ENCODE measurements around the gene CAMK2A.

CAMK2A gene

DNA sequence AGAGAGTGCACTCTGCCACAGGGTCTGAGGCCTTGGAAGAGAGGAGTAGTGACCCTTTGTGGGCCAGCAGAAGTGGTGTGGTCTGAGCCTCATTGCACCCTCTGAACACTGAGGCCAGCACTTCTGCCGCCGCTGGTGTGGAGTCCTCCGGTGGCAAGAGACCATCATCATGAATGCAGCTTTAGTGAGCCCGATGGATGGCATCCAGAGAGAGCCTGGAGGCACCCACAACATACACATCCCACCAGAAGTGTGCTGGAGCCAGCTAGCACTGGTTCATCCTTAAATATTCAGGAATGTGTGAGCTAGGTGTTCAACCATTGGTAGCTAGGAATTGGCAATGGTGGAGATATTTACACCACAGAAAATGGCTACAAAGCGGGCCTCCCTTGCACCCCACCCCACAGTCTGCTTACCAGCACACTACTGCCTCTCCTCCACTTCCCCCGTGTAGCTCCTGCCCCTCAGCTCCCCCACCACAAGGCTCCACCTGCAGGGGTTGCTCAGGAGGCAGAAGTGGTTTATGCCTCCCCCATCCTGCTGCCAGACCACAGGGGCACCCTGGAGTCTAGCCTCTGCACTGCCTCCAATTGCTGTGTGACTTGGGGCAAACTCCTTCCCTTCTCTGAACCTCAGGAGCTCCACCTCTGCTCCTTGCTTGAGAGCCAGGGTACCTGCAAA is 83.3 kb downstream of the CAMK2A start:
- no peak for DNase-seq

DNA sequence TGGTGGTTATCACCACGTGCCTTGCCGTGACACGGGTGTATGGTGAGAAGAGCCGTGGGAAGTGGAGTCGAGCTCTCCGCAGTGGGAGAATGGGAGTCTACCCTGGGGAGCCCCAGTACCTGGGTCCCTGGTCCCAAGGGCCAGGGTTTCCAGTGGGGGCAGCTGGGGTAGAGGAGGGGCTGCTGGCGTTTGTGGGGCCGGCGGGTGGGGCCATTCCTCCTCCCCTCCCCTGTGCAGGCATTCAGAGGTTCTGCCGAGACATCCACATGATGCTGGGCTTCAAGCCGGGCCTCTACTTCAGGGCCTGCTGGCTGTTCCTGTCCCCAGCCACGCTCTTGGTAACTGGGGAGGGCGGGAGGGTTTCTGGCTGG is 85.0 kb downstream of the CAMK2A start:
- DNase-seq, result no peak

DNA sequence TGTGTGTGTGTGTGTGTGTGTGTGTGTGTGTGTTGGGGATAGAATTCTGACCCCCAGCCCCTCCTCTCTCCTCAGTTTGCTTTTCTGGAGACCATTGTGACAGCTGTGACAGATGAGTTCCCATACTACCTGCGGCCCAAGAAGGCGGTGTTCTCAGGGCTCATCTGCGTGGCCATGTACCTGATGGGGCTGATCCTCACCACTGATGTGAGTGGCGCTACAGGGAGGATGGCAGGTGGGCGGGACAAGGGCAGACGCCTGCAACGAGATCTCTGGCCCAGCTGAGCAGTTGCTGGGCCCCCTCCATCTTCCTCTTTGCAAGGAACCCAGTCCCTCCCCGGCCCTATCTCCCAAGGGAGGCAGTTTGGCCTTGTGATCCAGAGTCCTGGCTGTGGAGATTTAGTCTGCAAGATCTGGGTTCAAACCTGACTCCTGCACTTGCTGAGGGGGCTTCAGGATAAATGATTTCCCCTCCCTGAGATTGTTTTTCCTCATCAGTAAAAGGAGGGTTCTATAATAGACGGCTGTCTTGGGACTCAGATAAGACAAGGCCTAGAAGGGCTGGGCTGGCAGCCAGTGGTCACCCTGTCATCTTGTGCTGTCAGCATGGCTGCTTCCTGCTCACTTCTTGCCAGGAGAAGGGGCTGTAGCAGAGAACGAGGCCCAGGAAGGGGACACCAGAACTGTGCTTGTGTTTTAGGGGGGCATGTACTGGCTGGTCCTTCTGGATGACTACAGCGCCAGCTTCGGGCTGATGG is 85.6 kb downstream of the CAMK2A start:
- no peak for DNase-seq

DNA sequence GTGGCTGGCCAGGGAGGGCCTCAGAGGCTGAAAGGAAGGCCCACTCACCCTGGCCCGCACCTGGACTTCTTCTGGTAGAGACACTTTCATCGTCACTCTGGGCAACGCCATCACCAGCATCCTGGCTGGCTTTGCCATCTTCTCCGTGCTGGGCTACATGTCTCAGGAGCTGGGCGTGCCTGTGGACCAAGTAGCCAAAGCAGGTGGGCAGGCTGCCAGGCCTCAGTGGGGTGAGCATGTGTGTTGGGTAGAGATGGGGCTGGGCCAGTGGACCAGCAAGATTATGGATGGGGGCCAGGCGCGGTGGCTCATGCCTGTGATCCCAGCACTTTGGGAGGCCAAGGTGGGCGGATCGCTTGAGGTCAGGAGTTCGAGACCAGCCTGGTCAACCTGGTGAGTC is 87.1 kb downstream of the CAMK2A start:
- no peak for DNase-seq

DNA sequence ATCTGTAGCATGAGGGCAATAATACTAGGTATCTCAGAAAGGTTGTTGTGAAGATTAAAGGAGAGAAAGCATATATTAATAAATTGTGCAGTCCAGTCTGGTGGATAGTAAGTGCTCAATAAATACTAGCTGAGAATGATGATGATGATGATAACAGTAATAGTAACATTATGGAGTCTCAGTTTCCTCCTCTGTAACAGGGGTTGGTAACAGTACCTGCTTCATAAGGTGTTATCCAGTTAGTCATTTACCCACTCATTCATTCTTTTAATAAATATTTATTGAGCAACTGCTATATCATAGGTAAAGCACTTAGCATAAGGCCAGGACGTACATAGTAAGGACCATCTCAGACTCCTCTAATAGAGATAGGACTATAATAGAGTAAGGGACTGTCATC is 92.1 kb downstream of the CAMK2A start:
- DNase-seq, result no peak

DNA sequence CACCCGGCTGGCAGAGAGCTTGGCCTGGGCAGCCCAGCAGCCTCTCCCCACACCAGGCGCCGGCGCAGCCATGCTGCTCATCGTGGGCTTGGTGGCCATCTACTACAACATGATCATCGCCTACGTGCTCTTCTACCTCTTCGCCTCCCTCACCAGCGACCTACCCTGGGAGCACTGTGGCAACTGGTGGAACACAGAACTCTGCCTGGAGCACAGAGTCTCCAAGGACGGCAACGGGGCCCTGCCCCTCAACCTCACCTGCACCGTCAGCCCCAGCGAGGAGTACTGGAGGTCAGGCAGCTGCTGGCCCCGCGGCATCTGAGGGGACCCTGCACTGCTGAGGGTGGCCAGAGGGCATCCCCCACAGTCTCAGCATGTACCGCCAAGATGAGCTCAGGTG is 92.6 kb downstream of the CAMK2A start:
- DNase-seq, result no peak

DNA sequence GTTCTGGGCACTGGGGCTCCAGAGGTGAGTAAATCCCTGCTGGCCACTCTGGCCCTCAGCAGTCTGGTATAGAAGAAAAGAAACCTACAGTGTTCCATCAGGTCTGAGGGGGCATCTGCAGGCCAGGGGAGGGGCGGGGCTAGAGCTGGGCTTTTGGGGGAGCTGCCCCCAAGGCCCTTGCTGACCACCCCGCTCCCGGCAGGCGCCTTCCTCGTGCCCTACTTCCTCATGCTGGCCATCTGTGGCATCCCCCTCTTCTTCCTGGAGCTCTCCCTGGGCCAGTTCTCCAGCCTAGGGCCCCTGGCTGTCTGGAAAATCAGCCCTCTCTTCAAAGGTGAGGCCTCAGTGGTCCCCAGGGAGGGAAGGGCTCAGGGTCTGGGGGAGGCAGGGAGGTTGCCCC is 93.1 kb downstream of the CAMK2A start:
- no peak for DNase-seq

DNA sequence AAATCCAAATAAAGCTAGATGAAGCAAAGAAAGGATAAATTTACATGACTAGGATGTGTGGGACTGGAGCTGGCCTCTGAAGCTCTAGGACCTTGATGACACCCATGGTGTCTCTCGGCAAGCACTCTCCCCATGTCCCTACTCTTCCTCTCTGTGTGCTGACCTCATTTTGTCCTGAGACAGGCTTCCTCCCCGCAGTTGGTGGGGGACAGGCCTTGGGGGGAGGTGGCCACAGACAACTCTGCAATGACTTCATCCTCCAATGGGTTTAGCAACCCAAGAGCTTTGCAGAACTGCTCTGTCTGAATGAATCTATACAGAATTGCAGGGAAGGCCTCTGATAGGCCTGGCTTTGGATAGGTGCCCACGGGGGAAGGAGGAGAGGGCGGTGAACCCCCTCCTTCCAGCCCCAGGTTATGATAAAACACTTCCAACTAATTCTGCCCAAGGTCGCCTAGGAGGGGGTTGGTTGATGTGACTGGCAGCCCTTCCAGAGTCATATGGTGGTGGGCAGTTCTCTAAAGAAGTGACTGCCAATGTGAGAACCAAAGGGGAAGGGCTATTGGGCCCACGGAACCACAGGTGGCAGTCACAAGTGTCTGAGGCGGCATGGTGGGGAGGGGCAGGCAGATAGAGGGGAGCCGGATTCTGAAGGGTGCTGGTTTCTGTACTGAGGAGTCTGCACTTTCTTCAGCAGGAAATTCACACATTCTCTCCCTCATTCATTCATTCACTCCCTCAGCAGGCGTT is 93.7 kb downstream of the CAMK2A start:
- no peak for DNase-seq

DNA sequence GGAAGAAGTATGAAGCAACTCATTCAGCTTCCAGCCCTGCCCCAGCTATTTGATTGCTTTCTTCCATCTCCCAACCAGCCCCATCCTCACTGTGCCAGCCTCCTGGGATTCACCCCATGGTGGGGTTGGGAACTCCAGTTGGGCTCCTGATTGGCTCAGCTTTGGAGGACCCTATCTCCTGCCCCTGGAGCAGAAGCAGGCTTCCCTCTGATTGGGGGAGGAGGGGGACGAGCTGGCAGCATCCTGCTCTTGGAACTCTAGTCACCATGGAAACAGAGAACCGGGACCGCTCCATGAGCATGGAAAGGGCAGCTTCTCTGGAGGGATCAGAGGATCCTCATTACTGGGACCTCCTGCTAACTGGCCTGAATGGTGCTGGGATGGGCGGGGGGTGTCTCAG is 97.1 kb downstream of the CAMK2A start:
- no peak for DNase-seq

DNA sequence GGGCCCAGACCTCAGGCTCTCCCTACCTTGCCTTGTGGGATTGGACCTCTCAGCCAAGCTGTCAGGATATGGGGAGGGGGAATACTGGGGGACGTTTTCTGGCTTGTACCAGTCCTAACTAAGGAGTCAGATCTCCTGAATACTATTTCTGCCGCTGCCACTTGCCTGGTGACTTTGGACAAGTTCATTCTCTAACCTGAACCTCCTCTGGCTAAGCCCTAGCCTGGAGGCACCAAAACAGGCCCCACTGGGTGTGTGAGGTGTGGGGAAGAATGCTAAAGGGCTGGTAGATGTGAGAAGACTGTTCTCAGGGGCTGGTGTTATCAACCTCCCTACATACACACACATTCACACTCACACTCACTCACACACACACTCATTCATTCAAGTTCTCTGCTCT is 98.6 kb downstream of the CAMK2A start:
- DNase-seq, result no peak

DNA sequence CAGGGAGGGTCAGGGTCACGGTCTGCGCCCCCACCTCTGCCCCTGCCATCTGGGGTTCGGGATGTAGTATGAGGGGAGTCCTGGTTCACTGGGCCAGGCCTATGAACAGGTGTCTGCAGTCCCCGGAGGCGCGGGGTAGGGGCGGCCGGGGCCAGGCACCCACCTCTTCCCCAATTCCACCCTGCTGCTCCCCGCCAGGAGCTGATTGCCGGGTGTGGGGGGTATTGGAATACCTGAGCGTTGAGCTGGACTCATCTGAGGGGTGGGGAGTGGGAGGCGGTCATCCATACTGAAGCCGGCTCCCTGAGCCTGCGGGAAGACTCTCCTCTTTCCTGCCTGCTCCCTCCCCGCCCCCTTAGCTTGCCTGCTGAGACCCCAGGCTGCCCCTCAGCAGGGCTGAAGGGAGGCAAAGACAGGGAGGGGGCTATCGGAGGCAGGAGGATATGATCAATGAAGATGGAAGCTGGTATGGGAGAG is 99.0 kb downstream of the CAMK2A start:
- no peak for DNase-seq

DNA sequence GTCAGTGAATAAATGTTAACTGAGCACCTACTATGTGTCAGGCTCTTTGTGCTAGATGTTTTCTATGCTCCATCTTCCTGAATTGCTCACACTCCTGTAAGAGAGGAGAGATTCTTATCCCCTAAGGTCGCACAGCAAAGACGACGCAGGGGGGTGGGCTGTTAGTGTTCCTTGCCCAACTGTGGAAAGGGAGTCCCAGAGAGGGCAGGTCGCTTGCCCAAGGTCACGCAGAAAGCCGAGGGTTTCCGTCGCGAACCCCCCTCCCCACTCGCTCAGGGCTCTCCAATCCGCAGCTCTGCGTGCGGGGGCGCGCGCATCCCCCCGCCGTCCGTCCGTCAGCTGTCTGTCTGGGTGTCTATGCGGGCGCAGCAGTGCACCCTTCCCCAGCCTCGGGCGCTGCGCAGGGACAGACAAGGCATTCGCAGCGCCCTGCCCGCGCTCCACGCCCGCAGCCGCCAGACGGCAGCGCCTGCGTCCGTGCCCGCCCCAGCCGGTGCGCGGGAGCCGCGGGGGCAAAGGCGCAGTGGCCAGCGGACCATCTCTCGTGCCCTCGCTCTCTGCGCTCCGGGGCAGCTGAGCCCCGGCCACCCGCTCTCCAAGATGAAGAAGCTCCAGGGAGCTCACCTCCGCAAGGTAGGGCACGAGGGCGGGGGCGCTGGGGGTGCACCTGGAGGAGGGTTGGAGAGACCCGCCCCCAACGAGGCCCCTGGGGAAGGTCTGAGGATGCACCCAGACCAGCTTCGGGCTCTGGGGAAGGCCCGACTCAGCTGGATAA is 99.7 kb downstream of the CAMK2A start, which contains the start of gene SLC6A7:
TSS of gene SLC6A7 (plus strand) at position 335 of the 775 bp plus-strand sequence. CDS start at position 601, 266 bp downstream.
- no peak for DNase-seq

DNA sequence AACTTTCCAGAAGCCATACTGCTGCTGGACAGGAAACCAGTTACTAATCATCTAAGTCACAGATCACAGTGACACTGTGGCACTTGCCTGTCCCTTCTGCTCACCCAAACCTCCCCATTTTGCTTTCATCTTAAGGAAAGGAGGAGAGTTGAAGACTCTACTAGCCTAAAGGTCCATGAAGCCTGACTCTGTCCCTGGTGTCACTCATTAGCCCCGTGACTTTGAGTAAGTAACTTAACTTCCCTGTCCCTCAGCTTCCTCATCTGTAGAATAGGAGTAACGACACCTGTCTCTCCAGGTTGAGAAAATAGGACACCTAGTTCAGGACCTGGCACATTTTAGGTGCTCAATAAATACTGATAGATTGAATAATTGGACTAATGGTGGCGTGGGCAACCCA is 100.2 kb downstream of the CAMK2A start:
- DNase-seq, result no peak

DNA sequence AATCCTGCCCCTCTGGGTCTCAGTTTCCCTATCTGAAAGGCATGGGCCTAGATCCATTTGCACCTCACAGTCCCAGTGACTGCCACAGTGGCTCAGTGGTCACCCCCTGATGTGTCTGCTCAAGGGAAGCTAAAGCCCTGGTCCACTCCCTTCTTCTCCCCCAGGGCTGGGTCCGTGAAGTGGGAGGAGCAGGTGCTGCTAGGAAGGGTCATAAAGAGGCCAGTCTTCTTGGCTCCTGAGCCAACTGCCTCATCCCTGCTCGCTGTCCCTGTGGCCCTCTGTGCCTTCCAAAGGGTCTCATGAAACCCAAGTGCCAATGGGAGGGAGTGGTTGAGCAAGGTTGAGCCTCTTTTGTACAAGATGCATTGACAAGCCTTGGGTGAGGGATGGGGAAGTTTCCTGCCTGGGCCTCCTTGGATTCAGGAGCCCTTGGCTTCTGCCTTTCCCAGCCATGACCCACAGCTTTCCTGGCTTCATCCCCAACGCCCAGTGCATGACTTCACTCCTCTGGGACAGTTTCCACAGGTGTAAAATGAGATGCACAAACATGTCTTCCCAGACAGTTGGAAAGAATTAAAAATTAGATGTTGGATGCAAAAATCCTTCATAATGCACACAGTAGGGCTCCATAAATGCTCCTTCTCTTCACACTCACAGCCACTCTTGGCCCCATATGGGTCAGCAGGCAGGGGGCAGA is 101.3 kb downstream of the CAMK2A start:
- DNase-seq, result no peak

DNA sequence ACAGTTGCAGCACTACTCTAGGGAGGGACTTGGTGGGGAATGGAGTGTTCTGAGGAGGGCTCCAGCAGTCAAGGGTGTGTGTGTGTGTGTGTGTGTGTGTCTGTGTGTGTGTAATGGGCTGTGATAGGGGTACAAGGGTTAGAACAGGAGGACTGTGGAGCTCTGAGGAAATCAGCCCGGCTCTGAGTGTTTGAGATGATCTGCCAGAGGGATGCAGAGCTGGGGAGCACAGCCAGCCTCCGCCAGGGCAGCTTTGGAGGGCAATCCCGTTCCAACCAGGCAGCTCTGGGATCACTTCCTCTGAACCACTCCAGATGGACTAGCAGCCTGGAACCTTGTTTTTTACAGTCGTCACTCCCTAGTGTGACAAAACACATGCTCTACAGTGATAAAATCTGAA is 102.7 kb downstream of the CAMK2A start:
- DNase-seq, result no peak

DNA sequence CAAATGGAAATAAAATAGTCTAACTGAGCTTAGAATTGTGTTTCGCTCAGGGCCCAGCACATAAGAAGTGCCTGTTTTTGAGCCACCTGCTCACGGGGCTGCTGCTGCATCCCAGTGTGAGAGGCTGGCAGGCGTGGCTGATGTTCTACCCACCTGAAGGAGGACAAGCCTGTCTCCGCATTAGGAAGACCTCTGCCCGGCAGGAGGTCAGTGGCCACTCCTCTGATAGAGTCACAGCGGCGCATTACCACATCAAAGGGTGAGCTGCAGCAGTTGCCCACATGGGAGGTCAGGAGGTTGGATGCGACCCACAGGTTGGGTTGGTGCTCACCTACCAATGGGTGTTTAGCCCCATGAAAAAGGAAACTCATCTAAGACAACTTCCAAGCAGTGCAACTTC is 103.4 kb downstream of the CAMK2A start:
- DNase-seq, result no peak

DNA sequence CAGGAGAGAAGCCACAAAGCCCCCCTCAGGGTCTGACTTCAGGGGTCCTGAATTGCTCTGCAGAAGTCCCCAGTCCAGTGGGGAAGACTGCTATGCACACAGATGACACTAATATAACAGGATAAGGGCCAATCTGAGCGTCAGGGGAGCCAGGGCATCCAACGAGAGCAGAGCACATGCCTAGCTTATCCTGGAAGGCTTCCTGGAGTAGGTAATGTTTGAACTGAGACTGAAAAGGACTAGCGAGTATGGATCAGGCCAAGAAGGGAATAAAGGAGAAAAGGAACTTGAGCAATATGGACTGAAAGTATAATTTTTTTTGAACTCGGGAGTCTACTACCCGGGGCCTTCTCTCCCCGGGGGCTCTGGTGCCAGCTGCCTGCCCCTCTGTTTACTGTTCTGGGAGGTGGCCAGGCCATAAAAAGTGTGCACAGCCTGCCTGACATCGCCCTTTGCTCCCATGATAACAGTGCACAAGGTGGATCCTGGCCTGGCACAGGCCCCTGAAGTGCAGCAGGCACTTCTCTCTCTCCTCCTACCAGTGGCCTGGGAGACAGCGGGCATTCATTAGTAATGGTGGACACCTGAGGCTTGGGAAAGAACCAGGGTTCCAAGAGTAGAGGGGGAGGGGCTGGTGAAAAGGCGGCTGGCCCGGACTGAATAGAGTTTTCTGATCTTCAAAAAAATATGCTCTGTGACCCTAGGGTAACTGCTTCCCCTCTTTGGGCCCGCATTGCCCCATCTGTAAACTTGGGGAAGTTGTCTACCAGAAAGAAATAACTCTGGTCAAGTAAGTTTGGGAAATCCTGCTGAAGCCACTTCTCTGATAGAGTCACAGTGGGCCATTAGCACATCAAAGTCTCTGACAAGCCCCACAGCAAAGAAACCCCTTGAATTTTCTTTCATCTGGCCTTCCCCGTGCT is 104.3 kb downstream of the CAMK2A start:
- no peak for DNase-seq

DNA sequence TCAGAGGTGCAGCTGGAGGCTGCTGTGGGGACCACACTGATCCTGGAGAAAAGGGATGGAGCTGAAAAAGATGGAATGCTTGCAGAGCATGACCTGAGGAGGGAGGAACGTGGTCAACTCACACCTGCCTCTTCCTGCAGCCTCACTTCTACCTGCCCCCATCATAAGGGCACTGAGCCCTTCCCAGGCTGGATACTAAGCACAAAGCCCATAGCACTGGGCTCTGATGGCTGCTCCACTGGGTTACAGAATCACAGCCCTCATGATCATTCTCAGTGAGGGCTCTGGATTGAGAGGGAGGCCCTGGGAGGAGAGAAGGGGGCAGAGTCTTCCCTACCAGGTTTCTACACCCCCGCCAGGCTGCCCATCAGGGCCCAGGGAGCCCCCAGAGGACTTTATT is 105.6 kb downstream of the CAMK2A start:
- DNase-seq, result no peak

DNA sequence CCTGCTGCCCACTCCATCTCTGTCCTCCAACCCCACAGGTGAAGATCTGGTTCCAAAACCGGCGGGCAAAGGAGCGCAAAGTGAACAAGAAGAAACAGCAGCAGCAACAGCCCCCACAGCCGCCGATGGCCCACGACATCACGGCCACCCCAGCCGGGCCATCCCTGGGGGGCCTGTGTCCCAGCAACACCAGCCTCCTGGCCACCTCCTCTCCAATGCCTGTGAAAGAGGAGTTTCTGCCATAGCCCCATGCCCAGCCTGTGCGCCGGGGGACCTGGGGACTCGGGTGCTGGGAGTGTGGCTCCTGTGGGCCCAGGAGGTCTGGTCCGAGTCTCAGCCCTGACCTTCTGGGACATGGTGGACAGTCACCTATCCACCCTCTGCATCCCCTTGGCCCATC is 106.1 kb downstream of the CAMK2A start:
- no peak for DNase-seq

DNA sequence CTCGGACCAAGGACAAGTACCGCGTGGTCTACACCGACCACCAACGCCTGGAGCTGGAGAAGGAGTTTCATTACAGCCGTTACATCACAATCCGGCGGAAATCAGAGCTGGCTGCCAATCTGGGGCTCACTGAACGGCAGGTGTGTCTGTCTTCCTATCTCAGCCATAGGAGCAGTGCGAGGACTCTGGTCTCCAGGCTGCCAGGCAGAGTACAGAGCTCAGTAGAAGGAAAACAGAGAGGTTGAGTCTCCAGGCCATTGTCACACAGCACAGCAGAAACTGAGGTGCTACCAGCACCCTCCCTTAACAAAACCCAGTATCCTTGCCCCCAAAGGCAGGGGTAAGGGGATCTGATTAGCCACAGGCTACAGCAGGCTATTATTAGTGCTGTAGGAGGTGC is 106.8 kb downstream of the CAMK2A start:
- DNase-seq, result no peak

All from NCI-H187 (cell line).